GM12892 (cell line): Measurements from ENCODE around the gene KAZN.
A peak's percentile ranks its signal among the peaks of the same experiment; 100 is the strongest.

Source experiments
- DNase-seq: peaks from one replicate; pipeline ENCODE4 v3.0.0; 2011; ENCODE audit not compliant: insufficient read length
- FAIRE-seq: peaks from 2 replicates; lab custom pipeline; 2011; peaks lifted over from hg19 to GRCh38; lab: Jason Lieb, UNC
- POLR2A ChIP-seq: IDR thresholded peaks from 2 replicates; pipeline ENCODE4 v1.6.1; 2011; ENCODE audit warnings: low read depth, low read length, control low read depth
- POLR2AphosphoS5 ChIP-seq: IDR thresholded peaks from 2 replicates; pipeline ENCODE4 v1.6.1; 2011; ENCODE audit warnings: low read depth, low read length, control low read depth
- TAF1 ChIP-seq: IDR thresholded peaks from 2 replicates; pipeline ENCODE4 v1.6.1; 2011; ENCODE audit warnings: low read depth, mild to moderate bottlenecking, control low read depth, low read length, borderline replicate concordance

Gene KAZN

DNA sequence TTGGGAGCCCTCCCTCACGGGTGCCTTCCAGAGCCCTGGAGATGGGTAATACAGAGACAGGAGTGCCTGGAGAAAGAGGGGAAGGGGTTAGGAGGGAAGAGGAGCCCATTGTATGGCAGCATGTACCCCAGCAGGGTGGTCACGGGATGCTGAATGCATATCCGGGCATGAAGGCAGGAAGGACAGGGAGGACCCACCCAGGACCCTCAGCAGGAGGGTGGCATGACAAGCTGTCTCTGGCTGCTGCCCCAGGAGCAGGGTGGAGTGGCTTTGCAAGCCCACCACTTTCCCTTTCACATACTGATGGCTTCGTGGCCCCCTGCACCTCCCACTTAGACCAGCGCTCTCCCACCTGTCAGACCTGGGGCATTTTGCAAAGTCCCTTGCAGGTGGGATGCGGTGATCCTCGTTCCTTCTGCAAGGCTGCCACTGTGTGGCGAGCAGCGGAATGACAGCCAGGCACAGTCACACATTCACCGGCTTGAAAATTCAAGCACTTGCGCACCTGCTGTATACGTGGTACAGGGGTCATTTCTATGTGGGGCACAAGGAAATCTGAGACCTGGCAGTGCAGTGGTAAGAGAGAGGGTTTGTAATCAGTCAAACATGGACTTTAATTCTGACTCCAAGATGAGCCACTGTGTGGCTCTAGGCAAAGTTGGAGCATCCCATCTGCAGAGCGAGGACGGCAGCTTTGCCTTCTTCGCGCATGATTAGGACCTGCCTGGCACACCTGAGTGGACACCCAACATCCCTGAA, 501.8 kb downstream of the KAZN start:
- DNase-seq (peak; percentile 62), FAIRE-seq (peak; percentile 92)
- TF ChIP-seq POLR2A (no peak), POLR2AphosphoS5 (no peak), TAF1 (no peak)

DNA sequence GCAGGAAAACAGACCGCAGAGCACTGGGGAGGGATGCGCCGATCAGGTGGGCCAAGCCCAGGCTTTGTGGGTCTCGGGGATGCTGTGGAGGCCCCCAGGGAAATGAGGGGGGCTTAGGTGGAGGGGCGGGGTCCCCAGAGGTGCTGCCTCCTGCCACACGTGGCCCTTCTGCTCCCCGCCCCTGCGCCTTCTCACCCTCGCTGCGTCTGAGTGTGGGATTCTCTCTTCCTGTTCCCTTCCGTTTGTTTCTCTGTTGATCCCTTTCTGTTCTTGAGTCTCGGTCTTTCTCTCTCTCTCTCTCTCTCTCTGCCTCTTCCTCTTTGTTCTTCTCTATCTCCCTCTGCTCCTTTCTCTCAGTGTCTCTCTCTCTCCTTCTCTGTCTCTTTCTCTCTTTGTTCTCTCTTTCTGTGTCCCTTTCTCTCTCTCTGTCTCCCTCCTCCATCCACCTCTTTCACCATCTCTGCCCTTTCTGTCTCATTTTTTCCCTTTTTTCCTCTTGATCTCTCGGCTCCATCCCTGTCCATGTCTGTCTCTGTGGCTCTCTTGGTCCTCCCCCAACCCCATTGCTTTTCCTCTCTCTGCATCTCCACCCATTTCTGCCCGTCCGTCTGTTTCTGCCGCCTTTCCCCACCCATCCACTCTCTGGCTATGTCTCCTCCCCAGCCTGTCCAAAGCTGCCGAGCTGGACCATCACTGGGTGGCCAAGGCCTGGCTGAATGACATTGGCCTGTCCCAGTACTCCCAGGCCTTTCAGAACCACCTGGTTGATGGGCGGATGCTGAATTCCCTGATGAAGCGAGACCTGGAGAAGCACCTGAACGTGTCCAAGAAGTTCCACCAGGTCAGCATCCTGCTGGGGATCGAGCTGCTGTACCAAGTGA, 502.6 kb downstream of the KAZN start:
- no peak for DNase-seq
- FAIRE-seq = no peak
- TF ChIP-seq POLR2A (no peak), POLR2AphosphoS5 (no peak), TAF1 (no peak)

DNA sequence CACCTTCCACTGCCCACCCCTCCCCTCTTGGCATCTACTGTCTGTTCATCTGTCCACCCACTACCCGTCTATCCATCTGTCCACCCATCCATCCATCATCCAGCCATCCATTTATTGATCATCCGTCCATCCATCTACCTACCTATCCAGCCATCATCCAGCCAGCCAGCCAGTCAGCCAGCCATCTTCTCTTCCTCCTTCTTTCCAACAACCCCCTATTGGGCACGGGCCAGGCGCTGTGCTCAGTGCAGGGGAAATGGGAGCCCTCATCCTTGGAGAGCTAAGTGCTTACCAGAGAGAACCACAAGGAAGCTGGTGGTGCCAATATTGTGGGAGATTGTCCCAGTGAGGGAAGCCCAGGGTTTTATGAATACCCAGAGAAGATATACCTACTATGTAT, 503.3 kb downstream of the KAZN start:
- no peak for TF ChIP-seq TAF1
- no peak for TF ChIP-seq POLR2AphosphoS5
- TF ChIP-seq POLR2A = no peak
- DNase-seq (no peak), FAIRE-seq (no peak)

DNA sequence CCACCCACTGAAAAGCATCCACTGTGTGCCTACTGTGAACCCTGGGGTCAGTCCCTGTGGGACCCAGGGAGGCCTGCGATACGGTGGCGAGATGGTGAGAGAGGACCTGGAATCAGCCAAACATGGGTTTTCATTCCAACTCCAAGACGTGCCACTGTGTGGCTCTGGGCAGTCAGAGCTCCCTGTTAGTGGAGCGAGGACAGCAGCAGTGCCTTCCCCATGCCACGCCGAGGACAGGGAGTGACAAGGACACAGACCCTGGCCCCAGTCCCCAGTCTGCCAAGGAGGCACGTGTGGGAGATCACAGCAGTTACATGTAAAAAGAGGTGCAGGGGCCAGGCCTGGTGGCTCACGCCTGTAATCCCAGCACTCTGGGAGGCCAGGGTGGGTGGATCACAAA, 504.2 kb downstream of the KAZN start:
- DNase-seq (no peak), FAIRE-seq (no peak)
- TF ChIP-seq TAF1 (no peak), POLR2AphosphoS5 (no peak), POLR2A (no peak)

DNA sequence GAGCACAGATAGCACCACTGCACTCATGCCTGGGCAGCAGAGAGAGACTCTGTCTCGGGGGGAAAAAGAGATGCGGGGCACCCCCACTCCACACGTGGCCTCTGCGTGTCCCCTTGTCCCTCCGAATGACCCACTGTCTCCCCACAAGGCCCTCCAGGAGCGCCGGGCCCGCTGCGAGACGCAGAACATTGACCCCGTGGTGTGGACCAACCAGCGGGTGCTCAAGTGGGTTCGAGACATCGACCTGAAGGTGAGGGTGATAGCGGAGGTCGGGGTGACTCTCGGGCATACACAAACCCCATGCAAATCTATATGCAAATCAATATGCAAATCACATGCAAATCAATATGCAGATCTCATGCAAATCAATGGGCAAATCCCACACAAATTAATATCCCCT, 504.7 kb downstream of the KAZN start:
- FAIRE-seq = no peak
- no peak for DNase-seq
- no peak for TF ChIP-seq POLR2AphosphoS5
- TF ChIP-seq POLR2A = no peak
- no peak for TF ChIP-seq TAF1

DNA sequence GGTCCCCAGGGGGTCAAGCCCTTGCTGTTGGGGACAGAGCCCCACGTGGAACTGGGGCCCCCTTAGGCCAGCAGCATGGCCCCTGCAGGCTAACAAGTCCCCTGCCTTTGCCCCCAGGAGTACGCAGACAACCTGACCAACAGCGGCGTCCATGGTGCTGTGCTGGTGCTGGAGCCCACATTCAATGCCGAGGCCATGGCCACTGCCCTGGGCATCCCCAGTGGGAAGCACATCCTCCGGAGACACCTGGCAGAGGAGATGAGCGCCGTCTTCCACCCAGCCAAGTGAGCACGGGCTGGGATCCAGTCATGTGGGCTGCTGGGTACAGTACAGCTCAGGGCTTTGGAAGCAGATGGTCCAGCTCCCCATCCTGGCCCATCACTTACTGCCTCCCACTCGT, 505.4 kb downstream of the KAZN start:
- FAIRE-seq (no peak), DNase-seq (no peak)
- TF ChIP-seq POLR2A = no peak
- TF ChIP-seq POLR2AphosphoS5 = no peak
- no peak for TF ChIP-seq TAF1

DNA sequence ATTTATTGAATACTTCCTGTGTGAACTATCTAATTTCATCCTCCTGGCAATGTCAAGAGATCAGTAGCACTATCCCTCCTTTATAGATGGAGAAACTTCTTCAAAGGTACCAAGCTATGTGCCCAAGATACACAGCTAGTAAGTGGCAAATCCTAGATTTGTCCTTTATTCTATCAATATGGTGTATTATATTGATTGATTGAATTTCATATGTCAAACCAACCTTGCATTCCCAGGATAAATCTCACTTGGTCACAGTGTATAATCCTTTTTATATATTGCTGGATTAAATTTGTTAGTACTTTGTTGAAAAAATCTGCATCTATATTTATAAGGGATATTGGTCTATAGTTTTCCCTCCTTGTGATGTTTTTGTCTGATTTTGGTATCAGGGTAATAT, 506.3 kb downstream of the KAZN start:
- no peak for TF ChIP-seq POLR2A
- no peak for TF ChIP-seq TAF1
- DNase-seq = no peak
- no peak for FAIRE-seq

DNA sequence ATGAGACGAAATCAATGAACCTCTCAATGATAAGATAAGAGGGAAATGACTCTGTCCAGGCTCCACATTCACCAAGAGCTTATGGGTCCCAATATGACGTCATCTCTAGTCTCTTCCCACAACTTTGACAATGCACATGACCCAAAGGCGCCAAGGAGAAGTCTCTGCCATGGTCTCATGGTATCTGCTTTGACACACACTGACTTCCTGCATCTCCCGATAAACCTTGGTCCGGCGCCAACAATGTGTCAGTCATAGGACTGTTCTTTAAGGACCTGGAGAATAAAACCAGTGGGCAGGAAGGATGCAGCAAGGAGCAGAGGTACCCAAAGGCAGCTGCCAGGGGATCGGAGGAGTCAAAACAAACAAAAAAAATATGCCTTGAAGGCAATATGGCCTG, 508.1 kb downstream of the KAZN start:
- no peak for TF ChIP-seq POLR2A
- no peak for TF ChIP-seq TAF1
- no peak for TF ChIP-seq POLR2AphosphoS5
- FAIRE-seq = no peak

DNA sequence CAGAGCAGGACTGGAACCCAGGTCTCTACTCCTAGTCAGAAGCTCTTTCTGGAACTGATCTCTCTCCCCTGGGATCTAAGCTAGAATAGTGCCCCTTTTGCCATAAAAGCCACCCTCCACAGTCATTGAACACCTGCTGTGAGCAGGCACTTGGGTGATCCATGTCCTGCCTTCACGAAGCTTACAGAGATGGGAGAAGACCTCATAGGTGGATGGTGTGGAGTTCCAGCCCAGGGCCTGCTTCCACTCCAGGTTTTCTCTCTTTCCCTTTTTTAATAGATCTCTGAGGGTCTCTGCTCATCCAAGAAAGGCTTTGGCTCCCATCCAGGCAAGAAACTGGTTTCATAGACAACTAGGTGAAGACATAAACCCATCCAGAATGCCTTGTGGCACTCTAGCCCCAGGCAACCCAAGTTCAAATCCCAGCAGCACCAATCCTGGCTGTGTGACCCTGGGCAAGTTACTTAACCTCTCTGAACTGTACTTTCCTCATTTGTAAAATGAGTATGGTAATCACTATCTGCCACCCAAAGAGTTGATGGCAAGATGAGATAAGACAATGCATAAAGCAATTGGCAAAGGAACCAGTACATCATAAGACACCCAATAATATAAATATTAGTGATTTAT, 508.7 kb downstream of the KAZN start:
- DNase-seq (no peak), FAIRE-seq (no peak)
- TF ChIP-seq TAF1 (no peak), POLR2AphosphoS5 (no peak), POLR2A (no peak)

More for the DNA sequence above, 508.1 kb downstream of the KAZN start:
- no peak for DNase-seq

DNA sequence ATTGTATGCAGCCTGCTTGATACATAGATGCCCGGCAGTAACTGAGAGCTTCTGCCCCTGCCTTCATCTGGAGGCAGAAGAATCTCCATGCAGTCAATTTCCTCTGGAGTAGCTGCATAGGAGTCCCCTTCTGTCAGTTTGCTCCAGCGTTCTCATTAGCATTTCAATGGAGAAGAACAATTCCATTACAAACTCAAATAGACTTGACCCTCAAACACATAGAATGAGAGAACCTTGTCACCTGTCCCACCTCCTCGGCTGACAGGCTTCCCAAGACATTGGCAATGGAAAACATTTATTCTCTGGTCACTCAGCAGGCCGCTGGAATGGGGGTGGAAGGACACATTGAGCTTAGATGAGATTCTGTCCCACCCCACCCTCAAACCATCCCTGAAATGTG, 509.4 kb downstream of the KAZN start:
- DNase-seq = no peak
- no peak for FAIRE-seq
- TF ChIP-seq POLR2A (no peak), POLR2AphosphoS5 (no peak), TAF1 (no peak)

DNA sequence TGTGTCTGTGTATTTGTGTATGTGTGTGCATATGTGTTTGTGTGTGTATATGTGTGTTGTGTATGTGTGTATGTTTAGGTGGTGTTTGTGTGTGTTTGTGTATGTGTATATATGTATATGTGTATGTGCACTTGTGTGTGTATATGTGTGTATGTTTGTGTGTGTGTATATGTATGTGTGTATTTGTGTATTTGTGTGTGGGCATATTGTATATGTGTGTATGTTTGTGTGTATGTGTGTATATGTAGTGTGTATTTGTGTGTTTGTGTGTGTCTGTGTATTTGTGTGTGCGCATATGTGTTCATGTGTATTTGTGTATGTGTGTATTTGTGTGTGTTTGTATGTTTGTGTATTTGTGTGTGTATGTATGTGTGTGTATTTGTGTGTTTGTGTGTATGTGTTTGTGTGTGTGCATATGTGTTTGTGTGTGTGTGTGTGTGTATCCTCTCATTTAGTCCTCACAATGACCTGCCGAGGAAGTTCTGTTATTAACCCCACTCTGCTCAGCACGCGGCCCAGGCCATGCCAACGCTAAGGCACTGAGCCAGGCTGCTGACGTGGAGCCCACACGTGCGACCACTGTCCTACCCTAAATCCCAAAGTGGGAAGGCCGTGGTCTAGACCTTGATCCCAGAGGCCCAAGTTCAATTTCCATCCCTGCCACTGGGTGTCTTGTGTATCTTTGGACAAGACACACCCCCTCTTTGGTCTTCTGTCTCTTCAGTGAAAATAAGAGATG, 511.8 kb downstream of the KAZN start:
- DNase-seq (no peak), FAIRE-seq (no peak)
- TF ChIP-seq POLR2A (no peak), TAF1 (no peak), POLR2AphosphoS5 (no peak)
